ENCODE results near the gene CLCF1.

Gene CLCF1

GRCh38 chr11:67393437-67393836, 20.0 kb upstream of the CLCF1 start:
- no peaks in the 10 kb centered on the region for H3K79me2 ChIP-seq (ENCODE audit: control insufficient read depth, insufficient read depth, low read length, unreplicated experiment)
- no peak overlapping the region for H3K27ac ChIP-seq (ENCODE audit: low read depth, low read length)
- no peaks in the 10 kb centered on the region for H3K36me3 ChIP-seq (ENCODE audit: insufficient read depth, low read length)

GRCh38 chr11:67392183-67392715, 18.9 kb upstream of the CLCF1 start:
- Histone ChIP-seq H3K27me3 (ENCODE audit: insufficient read depth, low read length) (no peaks in the 10 kb centered on the region), H3K27ac (ENCODE audit: low read depth, low read length) (peak overlapping the region; percentile 50; the same call in 1 of the 2 replicates), H2AFZ (ENCODE audit: low read length, unreplicated experiment) (peak overlapping the region; percentile 66), H3K4me1 (ENCODE audit: control insufficient read depth, insufficient read depth, low read length, unreplicated experiment) (no peaks in the 10 kb centered on the region), H3K4me3 (ENCODE audit: low read depth, low read length) (peak overlapping the region; percentile 84), H3K36me3 (ENCODE audit: insufficient read depth, low read length) (no peaks in the 10 kb centered on the region), H3K79me2 (ENCODE audit: control insufficient read depth, insufficient read depth, low read length, unreplicated experiment) (no peaks in the 10 kb centered on the region)

More at GRCh38 chr11:67393437-67393836, 20.0 kb upstream of the CLCF1 start:
- no peak overlapping the region for H2AFZ ChIP-seq (ENCODE audit: low read length, unreplicated experiment)
- no peak overlapping the region for H3K4me3 ChIP-seq (ENCODE audit: low read depth, low read length)
- no peaks in the 10 kb centered on the region for H3K4me1 ChIP-seq (ENCODE audit: control insufficient read depth, insufficient read depth, low read length, unreplicated experiment)
- H3K27me3 ChIP-seq (ENCODE audit: insufficient read depth, low read length) = no peaks in the 10 kb centered on the region

DNA sequence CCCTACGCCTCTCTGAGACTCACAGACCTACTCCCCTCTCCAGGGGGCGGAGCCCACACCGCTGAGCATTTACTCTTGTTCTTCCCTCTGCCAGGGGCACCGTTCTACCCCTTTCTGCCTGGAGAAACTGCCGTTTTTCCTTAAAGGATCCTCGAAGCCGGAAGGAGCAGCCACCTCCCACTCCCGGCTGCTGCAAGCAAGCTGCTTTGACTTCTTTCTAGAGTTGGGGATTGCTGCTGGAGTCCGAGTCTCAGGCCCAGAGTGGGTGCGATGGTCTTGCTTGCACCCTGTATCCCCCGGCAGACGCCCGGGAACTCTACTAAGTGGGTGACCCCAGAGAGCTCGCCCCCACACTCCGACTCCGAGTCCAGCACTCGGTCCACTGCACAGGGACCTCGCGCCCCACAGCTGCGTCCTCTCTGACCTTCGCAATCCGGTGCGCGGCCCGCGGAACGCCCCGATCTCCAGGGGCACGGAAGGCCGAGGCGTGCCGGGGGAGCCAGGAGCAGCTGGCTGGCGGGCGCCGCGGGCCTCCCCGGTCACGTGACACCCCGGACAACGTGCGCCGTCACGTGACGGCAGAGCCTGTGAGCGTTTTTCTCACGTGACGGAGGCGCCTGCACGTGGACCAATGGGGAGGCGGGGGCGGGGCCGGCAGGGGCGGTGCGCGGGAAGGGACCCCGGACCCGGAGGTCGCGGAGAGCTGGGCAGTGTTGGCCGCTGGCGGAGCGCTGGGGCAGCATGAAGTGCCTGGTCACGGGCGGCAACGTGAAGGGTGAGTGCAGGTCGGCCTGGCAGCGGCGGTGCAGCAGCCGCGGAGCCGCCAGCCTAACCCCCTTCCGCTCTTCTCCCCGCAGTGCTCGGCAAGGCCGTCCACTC, 18.1 kb upstream of the CLCF1 start, which contains the start of gene RAD9A:
Gene RAD9A (plus strand): TSS at position 683 of the 879 bp plus-strand sequence. CDS start 59 bp downstream, at position 742.
- no peaks in the 10 kb centered on the region for H3K4me1 ChIP-seq (ENCODE audit: control insufficient read depth, insufficient read depth, low read length, unreplicated experiment)
- H3K27me3 ChIP-seq (ENCODE audit: insufficient read depth, low read length) = no peaks in the 10 kb centered on the region
- H3K27ac ChIP-seq (ENCODE audit: low read depth, low read length) = peak within 1 kb of the TSS; percentile 50; the same call in 1 of the 2 replicates
- no peaks in the 10 kb centered on the region for H3K36me3 ChIP-seq (ENCODE audit: insufficient read depth, low read length)
- H2AFZ ChIP-seq (ENCODE audit: low read length, unreplicated experiment) = peak within 1 kb of the TSS; percentile 78
- H3K79me2 ChIP-seq (ENCODE audit: control insufficient read depth, insufficient read depth, low read length, unreplicated experiment) = no peaks in the 10 kb centered on the region
- peak within 1 kb of the TSS; percentile 84 for H3K4me3 ChIP-seq (ENCODE audit: low read depth, low read length)

- H3K27ac ChIP-seq (ENCODE audit: low read depth, low read length) = peak overlapping the region; percentile 39; the same call in 1 of the 2 replicates
- no peaks in the 10 kb centered on the region for H3K4me1 ChIP-seq (ENCODE audit: control insufficient read depth, insufficient read depth, low read length, unreplicated experiment)
- H3K27me3 ChIP-seq (ENCODE audit: insufficient read depth, low read length) = no peaks in the 10 kb centered on the region
- no peaks in the 10 kb centered on the region for H3K79me2 ChIP-seq (ENCODE audit: control insufficient read depth, insufficient read depth, low read length, unreplicated experiment)
- peak overlapping the region; percentile 78 for H2AFZ ChIP-seq (ENCODE audit: low read length, unreplicated experiment)
- H3K36me3 ChIP-seq (ENCODE audit: insufficient read depth, low read length) = no peaks in the 10 kb centered on the region
- H3K4me3 ChIP-seq (ENCODE audit: low read depth, low read length) = peak overlapping the region; percentile 84
Observed at GRCh38 chr11:67390947-67391303, 17.5 kb upstream of the CLCF1 start.

GRCh38 chr11:67389477-67389876, 16.1 kb upstream of the CLCF1 start:
- H3K4me1 ChIP-seq (ENCODE audit: control insufficient read depth, insufficient read depth, low read length, unreplicated experiment) = peaks cover 12% of the 10 kb centered on the region

DNA sequence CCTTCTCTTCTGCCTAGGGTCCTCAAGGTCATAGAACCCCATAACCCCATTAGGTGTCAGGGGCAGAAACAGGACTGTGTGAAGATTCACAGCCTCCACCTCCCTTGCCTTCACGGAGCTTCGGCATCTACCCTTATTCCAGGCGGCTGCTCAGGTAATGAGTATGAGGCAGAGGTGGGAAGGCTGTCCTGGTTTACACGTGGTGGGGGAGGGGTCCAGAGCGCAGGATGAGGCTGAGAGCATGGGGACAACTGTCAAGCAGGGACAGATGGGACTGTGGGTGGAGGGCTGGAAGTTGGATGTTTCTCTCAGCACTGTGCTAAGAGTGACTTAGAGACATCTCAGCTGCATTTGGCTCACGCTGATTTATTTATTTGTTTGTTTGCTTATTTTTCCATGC, 14.1 kb upstream of the CLCF1 start:
- Histone ChIP-seq H3K27me3 (ENCODE audit: insufficient read depth, low read length) (no peaks in the 10 kb centered on the region), H3K4me1 (ENCODE audit: control insufficient read depth, insufficient read depth, low read length, unreplicated experiment) (peaks cover 15% of the 10 kb centered on the region), H3K36me3 (ENCODE audit: insufficient read depth, low read length) (no peaks in the 10 kb centered on the region), H3K4me3 (ENCODE audit: low read depth, low read length) (no peak overlapping the region), H3K79me2 (ENCODE audit: control insufficient read depth, insufficient read depth, low read length, unreplicated experiment) (no peaks in the 10 kb centered on the region), H2AFZ (ENCODE audit: low read length, unreplicated experiment) (no peak overlapping the region), H3K27ac (ENCODE audit: low read depth, low read length) (no peak overlapping the region)

More at GRCh38 chr11:67389477-67389876, 16.1 kb upstream of the CLCF1 start:
- no peaks in the 10 kb centered on the region for H3K36me3 ChIP-seq (ENCODE audit: insufficient read depth, low read length)
- no peak overlapping the region for H2AFZ ChIP-seq (ENCODE audit: low read length, unreplicated experiment)
- H3K27ac ChIP-seq (ENCODE audit: low read depth, low read length) = no peak overlapping the region
- no peaks in the 10 kb centered on the region for H3K79me2 ChIP-seq (ENCODE audit: control insufficient read depth, insufficient read depth, low read length, unreplicated experiment)
- no peak overlapping the region for H3K4me3 ChIP-seq (ENCODE audit: low read depth, low read length)
- no peaks in the 10 kb centered on the region for H3K27me3 ChIP-seq (ENCODE audit: insufficient read depth, low read length)

DNA sequence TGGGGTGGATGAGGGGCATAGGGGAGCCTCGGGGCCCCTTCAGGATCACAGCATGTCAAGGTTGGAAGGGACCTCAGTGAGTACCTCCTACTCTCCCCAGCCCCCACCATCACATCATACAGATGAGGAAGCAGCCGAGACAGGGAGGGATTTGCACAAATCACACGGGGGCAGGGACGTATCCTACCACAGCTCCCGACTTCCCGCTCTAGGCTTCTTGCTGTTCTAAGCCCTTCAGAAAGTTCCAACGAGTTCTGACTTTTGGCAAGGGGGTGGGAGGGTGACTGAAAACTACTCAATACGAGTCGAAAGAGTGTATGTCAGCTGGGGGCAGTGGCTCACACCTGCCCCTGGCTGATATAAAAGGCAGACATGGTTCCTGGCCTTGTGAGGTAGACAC, 13.7 kb upstream of the CLCF1 start:
- H3K27me3 ChIP-seq (ENCODE audit: insufficient read depth, low read length) = no peaks in the 10 kb centered on the region
- H3K79me2 ChIP-seq (ENCODE audit: control insufficient read depth, insufficient read depth, low read length, unreplicated experiment) = no peaks in the 10 kb centered on the region
- no peaks in the 10 kb centered on the region for H3K36me3 ChIP-seq (ENCODE audit: insufficient read depth, low read length)
- no peak overlapping the region for H2AFZ ChIP-seq (ENCODE audit: low read length, unreplicated experiment)
- no peak overlapping the region for H3K4me3 ChIP-seq (ENCODE audit: low read depth, low read length)
- no peak overlapping the region for H3K27ac ChIP-seq (ENCODE audit: low read depth, low read length)
- peaks cover 15% of the 10 kb centered on the region for H3K4me1 ChIP-seq (ENCODE audit: control insufficient read depth, insufficient read depth, low read length, unreplicated experiment)

DNA sequence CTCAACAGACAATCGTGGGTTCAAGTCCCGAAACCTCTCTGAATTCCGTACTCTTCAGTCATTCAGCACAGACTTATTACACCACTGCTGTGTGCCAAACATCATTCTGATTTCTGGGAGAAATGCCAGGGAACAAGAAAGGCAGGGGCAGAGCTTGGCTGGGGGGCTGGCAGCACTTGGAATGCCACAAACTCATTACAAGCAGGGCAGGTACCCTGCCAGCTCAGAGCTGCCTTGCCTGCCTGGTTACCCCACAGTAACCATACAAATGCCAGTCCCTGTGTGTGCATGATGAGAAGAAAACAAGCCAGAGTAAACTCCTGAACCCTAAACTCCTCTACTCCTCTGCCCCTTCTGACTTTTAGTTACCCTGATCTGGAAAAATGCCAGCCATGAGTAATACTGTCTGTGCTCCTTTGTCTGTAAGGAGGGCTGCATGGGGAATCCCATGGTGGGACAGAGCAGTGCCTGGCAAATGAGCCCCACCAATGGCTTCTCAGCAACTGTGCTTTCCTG, 11.5 kb upstream of the CLCF1 start:
- H3K27ac ChIP-seq (ENCODE audit: low read depth, low read length) = no peak overlapping the region
- no peaks in the 10 kb centered on the region for H3K27me3 ChIP-seq (ENCODE audit: insufficient read depth, low read length)
- no peaks in the 10 kb centered on the region for H3K36me3 ChIP-seq (ENCODE audit: insufficient read depth, low read length)
- H3K4me3 ChIP-seq (ENCODE audit: low read depth, low read length) = no peak overlapping the region
- no peaks in the 10 kb centered on the region for H3K79me2 ChIP-seq (ENCODE audit: control insufficient read depth, insufficient read depth, low read length, unreplicated experiment)
- no peak overlapping the region for H2AFZ ChIP-seq (ENCODE audit: low read length, unreplicated experiment)
- H3K4me1 ChIP-seq (ENCODE audit: control insufficient read depth, insufficient read depth, low read length, unreplicated experiment) = peaks cover 24% of the 10 kb centered on the region

GRCh38 chr11:67382276-67383136, 9.1 kb upstream of the CLCF1 start:
- Histone ChIP-seq H3K27me3 (ENCODE audit: insufficient read depth, low read length) (no peaks in the 10 kb centered on the region), H3K4me1 (ENCODE audit: control insufficient read depth, insufficient read depth, low read length, unreplicated experiment) (peaks cover 44% of the 10 kb centered on the region), H3K36me3 (ENCODE audit: insufficient read depth, low read length) (no peaks in the 10 kb centered on the region), H3K27ac (ENCODE audit: low read depth, low read length) (no peak overlapping the region), H2AFZ (ENCODE audit: low read length, unreplicated experiment) (no peak overlapping the region), H3K79me2 (ENCODE audit: control insufficient read depth, insufficient read depth, low read length, unreplicated experiment) (no peaks in the 10 kb centered on the region), H3K4me3 (ENCODE audit: low read depth, low read length) (no peak overlapping the region)

GRCh38 chr11:67381244-67381972, 8.0 kb upstream of the CLCF1 start:
- Histone ChIP-seq H3K27ac (ENCODE audit: low read depth, low read length) (no peak overlapping the region), H3K36me3 (ENCODE audit: insufficient read depth, low read length) (no peaks in the 10 kb centered on the region), H3K27me3 (ENCODE audit: insufficient read depth, low read length) (no peaks in the 10 kb centered on the region), H2AFZ (ENCODE audit: low read length, unreplicated experiment) (no peak overlapping the region), H3K4me1 (ENCODE audit: control insufficient read depth, insufficient read depth, low read length, unreplicated experiment) (peaks cover 50% of the 10 kb centered on the region), H3K4me3 (ENCODE audit: low read depth, low read length) (no peak overlapping the region), H3K79me2 (ENCODE audit: control insufficient read depth, insufficient read depth, low read length, unreplicated experiment) (no peaks in the 10 kb centered on the region)

Data from ACC112 (cell line).